B cell (primary cell): ENCODE measurements around the gene ATRNL1. TPM values are rescaled to one million over a fixed set of nuclear protein-coding genes. Genes with fewer than 3 reads are reported as not detected.

ENCODE experiments used
- ATAC-seq: fragments of 200-7000 bp; cut with Tn5 transposase; one replicate; pipeline ENCODE4 v1.10.0; 2021; ENCODE audit warnings: low read depth, mild to moderate bottlenecking, moderate number of reproducible peaks, moderate library complexity
- CTCF ChIA-PET: fragments of 350-600 bp; sonication (Branson Sonifier 250); formaldehyde crosslinking; loops from one replicate; lab custom pipeline; 2021; ENCODE audit warnings: antibody characterized with exemption, inconsistent platforms; lab: Charles Lee
- POLR2A ChIA-PET: fragments of 350-600 bp; sonication (Branson Sonifier 250); formaldehyde crosslinking; loops from one replicate; lab custom pipeline; 2021; ENCODE audit warnings: antibody characterized with exemption; lab: Charles Lee
- DNase-seq: peaks from one replicate; pipeline ENCODE4 v3.0.0; 2013
- H2AFZ ChIP-seq: 2 replicates; pipeline ENCODE4 v1.6.1; 2012; ENCODE audit warnings: mild to moderate bottlenecking, low read depth, low read length; ENCODE audit not compliant: insufficient read depth, poor library complexity, severe bottlenecking
- H3K27ac ChIP-seq, 2 donors: 1 replicate in 1 of 2; 2 replicates in 1 of 2; pipeline ENCODE4 v1.5.1; 2012 to 2013; ENCODE audit warnings: low read length in 2 of 2, mild to moderate bottlenecking in 2 of 2, moderate library complexity in 1 of 2
- H3K27me3 ChIP-seq, 4 experiments: fragments of 200-600 bp in 1 of 4; sonication (generic) in 1 of 4; replicated peaks in 1 of 4; 1 replicate in 2 of 4; 2 replicates in 2 of 4; pipeline versions ENCODE4 v1.6.1 to v1.7.0; 2013 to 2016; ENCODE audit warnings: low read length in 3 of 4, mild to moderate bottlenecking in 2 of 4, mixed read lengths in 1 of 4, moderate library complexity in 1 of 4; ENCODE audit not compliant: insufficient read depth in 4 of 4, control insufficient read depth in 3 of 4; ENCODE audit errors: control extremely low read depth in 1 of 4
- H3K36me3 ChIP-seq, 2 experiments: replicated peaks in 1 of 2; 1 replicate in 1 of 2; 2 replicates in 1 of 2; pipeline versions ENCODE4 v1.6.1 to v1.7.1; 2013; ENCODE audit warnings: low read length in 1 of 2; ENCODE audit not compliant: insufficient read depth in 2 of 2, control insufficient read depth in 1 of 2; ENCODE audit errors: control extremely low read depth in 1 of 2, extremely low read depth in 1 of 2
- H3K4me1 ChIP-seq, 2 donors: fragments of 200-600 bp in 1 of 2; sonication (generic) in 1 of 2; 1 replicate in 1 of 2; 2 replicates in 1 of 2; pipeline versions ENCODE4 v1.5.1 to v1.6.1; 2013 to 2017; ENCODE audit warnings: low read length in 2 of 2; ENCODE audit not compliant: control insufficient read depth in 2 of 2, insufficient read depth in 2 of 2
- H3K4me2 ChIP-seq: replicated peaks from 2 replicates; pipeline ENCODE3; 2012; ENCODE audit warnings: mild to moderate bottlenecking, low read depth, low read length; ENCODE audit not compliant: poor library complexity, severe bottlenecking
- H3K4me3 ChIP-seq, 5 experiments: fragments of 200-600 bp in 1 of 5; sonication (generic) in 1 of 5; 1 replicate in 3 of 5; 2 replicates in 2 of 5; pipeline versions ENCODE4 v1.5.1 to v1.7.0; 2011 to 2016; ENCODE audit warnings: low read length in 4 of 5, mild to moderate bottlenecking in 4 of 5, low read depth in 2 of 5, control low read depth in 1 of 5, moderate library complexity in 1 of 5; ENCODE audit not compliant: insufficient read depth in 1 of 5; ENCODE audit errors: control extremely low read depth in 1 of 5, extremely low read depth in 1 of 5
- H3K79me2 ChIP-seq: fragments of 200-600 bp; sonication (generic); one replicate; pipeline ENCODE4 v1.6.0; 2016; ENCODE audit warnings: low read length; ENCODE audit not compliant: control insufficient read depth, insufficient read depth
- H3K9ac ChIP-seq: fragments of 200-600 bp; sonication (generic); 2 replicates; pipeline ENCODE4 v1.6.1; 2017; ENCODE audit warnings: mild to moderate bottlenecking, low read length, moderate library complexity
- H3K9me3 ChIP-seq, 3 donors: one replicate each; pipeline versions ENCODE4 v1.6.1 to v1.7.1; 2013; ENCODE audit warnings: low read length in 2 of 3; ENCODE audit not compliant: control insufficient read depth in 2 of 3, insufficient read depth in 1 of 3; ENCODE audit errors: control extremely low read depth in 1 of 3
- H4K20me1 ChIP-seq: 2 replicates; pipeline ENCODE4 v1.6.0; 2012; ENCODE audit warnings: mild to moderate bottlenecking, low read length; ENCODE audit not compliant: insufficient read depth, control insufficient read depth, poor library complexity, severe bottlenecking
- H3K27ac Mint-ChIP-seq: one replicate; pipeline ENCODE4 v1.8.0; 2021; ENCODE audit warnings: mixed read lengths
- H3K27me3 Mint-ChIP-seq: one replicate; pipeline ENCODE4 v1.8.0; 2021; ENCODE audit warnings: mixed read lengths
- H3K4me1 Mint-ChIP-seq: one replicate; pipeline ENCODE4 v1.8.0; 2021; ENCODE audit warnings: mixed read lengths
- H3K4me3 Mint-ChIP-seq: one replicate; pipeline ENCODE4 v1.8.0; 2021; ENCODE audit warnings: mixed read lengths
- H3K9me3 Mint-ChIP-seq: one replicate; pipeline ENCODE4 v1.8.0; 2022; ENCODE audit warnings: mixed read lengths; ENCODE audit not compliant: insufficient read depth
- EZH2 ChIP-seq: IDR thresholded peaks from 2 replicates; pipeline ENCODE4 v1.6.1; 2012; ENCODE audit warnings: borderline replicate concordance, low read depth, mild to moderate bottlenecking, moderate library complexity, low read length; ENCODE audit not compliant: insufficient read depth, poor library complexity, severe bottlenecking
- WGBS: methylation state at CpG from one replicate; pipeline ENCODE4 v1.1.5; 2013; ENCODE audit warnings: missing lambda C conversion rate; ENCODE audit not compliant: insufficient coverage; 5-methylcytosine and 5-hydroxymethylcytosine counted together
- intact Hi-C: fragments of 100-400 bp; cut with micrococcal nuclease; formaldehyde crosslinking; loops from one replicate; pipeline ENCODE4 v1.10.0; 2022
- polyA plus RNA-seq: library from polyadenylated mRNA; depleted of rRNA; stranded (reverse); fragments of >200 nt; gene quantifications from 2 replicates; pipeline ENCODE4 v1.2.3, GENCODE V29; 2012
- total RNA-seq, 2 donors: library from RNA; stranded (reverse); fragments of 120-200 nt in 1 of 2; gene quantifications; 1 replicate in 1 of 2; 2 replicates in 1 of 2; pipeline versions ENCODE4 v1.2.3 to v1.2.4, GENCODE V29; 2013 to 2022
- TF ChIP-seq, protein P1 (sequence below): fragments of 200-600 bp; IDR thresholded peaks from one replicate; pipeline ENCODE4 v1.8.0; 2022; ENCODE audit warnings: antibody characterized with exemption, mild to moderate bottlenecking

Gene ATRNL1
- total and polyA plus RNA-seq, 2 donors (not counting 1 experiment from before 2014, with no cell fraction given), result 0.24 to 2.2 TPM

GRCh38 chr10:115606086-115606485 is 512.9 kb downstream of the ATRNL1 start:
- H3K4me1 ChIP-seq, result no peaks in the 10 kb centered on the region

GRCh38 chr10:115606741-115607140 is 513.6 kb downstream of the ATRNL1 start:
- Histone ChIP-seq H4K20me1 (no peaks in the 10 kb centered on the region), H3K27me3 (no peaks in the 10 kb centered on the region), H3K4me1 (no peaks in the 10 kb centered on the region), H3K27ac (no peak overlapping the region), H3K9ac (no peak overlapping the region), H3K36me3 (no peaks in the 10 kb centered on the region), H3K4me2 (no peak overlapping the region), H3K79me2 (no peaks in the 10 kb centered on the region), H3K9me3 (no peaks in the 10 kb centered on the region), H2AFZ (no peak overlapping the region), H3K4me3 (no peak overlapping the region)
- no peak overlapping the region for H3K4me3 Mint-ChIP-seq
- H3K27ac Mint-ChIP-seq, result no peak overlapping the region
- H3K9me3 Mint-ChIP-seq, result no peaks in the 10 kb centered on the region
- H3K27me3 Mint-ChIP-seq, result no peaks in the 10 kb centered on the region
- CTCF ChIA-PET, result no interaction called here
- no peaks in the 10 kb centered on the region for H3K4me1 Mint-ChIP-seq
- no peak for ATAC-seq
- POLR2A ChIA-PET, result no interaction called here
- TF ChIP-seq, protein P1, sequence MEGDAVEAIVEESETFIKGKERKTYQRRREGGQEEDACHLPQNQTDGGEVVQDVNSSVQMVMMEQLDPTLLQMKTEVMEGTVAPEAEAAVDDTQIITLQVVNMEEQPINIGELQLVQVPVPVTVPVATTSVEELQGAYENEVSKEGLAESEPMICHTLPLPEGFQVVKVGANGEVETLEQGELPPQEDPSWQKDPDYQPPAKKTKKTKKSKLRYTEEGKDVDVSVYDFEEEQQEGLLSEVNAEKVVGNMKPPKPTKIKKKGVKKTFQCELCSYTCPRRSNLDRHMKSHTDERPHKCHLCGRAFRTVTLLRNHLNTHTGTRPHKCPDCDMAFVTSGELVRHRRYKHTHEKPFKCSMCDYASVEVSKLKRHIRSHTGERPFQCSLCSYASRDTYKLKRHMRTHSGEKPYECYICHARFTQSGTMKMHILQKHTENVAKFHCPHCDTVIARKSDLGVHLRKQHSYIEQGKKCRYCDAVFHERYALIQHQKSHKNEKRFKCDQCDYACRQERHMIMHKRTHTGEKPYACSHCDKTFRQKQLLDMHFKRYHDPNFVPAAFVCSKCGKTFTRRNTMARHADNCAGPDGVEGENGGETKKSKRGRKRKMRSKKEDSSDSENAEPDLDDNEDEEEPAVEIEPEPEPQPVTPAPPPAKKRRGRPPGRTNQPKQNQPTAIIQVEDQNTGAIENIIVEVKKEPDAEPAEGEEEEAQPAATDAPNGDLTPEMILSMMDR, result no peak
- TF ChIP-seq EZH2, result no peak
- intact Hi-C loops, result no loop called here
- no peak for DNase-seq
- WGBS, result no CpG with 5 or more reads among the region's 4 CpGs

More at GRCh38 chr10:115606086-115606485, 512.9 kb downstream of the ATRNL1 start:
- Histone ChIP-seq H3K27me3 (no peaks in the 10 kb centered on the region), H3K79me2 (no peaks in the 10 kb centered on the region), H3K9me3 (no peaks in the 10 kb centered on the region), H3K4me2 (no peak overlapping the region), H3K27ac (no peak overlapping the region), H3K9ac (no peak overlapping the region), H2AFZ (no peak overlapping the region), H3K4me3 (no peak overlapping the region), H4K20me1 (no peaks in the 10 kb centered on the region), H3K36me3 (no peaks in the 10 kb centered on the region)
- no peaks in the 10 kb centered on the region for H3K9me3 Mint-ChIP-seq
- no peaks in the 10 kb centered on the region for H3K4me1 Mint-ChIP-seq
- ATAC-seq (no peak), DNase-seq (no peak)
- H3K4me3 Mint-ChIP-seq, result no peak overlapping the region
- H3K27ac Mint-ChIP-seq, result no peak overlapping the region
- intact Hi-C loops, result no loop called here
- H3K27me3 Mint-ChIP-seq, result no peaks in the 10 kb centered on the region
- CTCF ChIA-PET, result no interaction called here
- POLR2A ChIA-PET, result no interaction called here
- no CpG with 5 or more reads among the region's 1 CpG for WGBS
- no peak for TF ChIP-seq EZH2
- TF ChIP-seq, protein P1, result no peak
